LNCAP (cell line): ENCODE results near the gene MED8.
A peak's percentile ranks its signal among the peaks of the same experiment; 100 is the strongest.

ENCODE experiments used
- CTCF ChIP-seq: fragments of 450-650 bp; IDR thresholded peaks from 2 replicates; pipeline ENCODE4 v1.5.1; 2017; ENCODE audit warnings: mild to moderate bottlenecking

Gene MED8

GRCh38 chr1:43359696-43360095 is 29.9 kb downstream of the MED8 start:
- no peak for TF ChIP-seq CTCF

- no peak for TF ChIP-seq CTCF
Observed at GRCh38 chr1:43358746-43359693, 30.6 kb downstream of the MED8 start, which contains the start of gene CDC20. CDC20 (plus strand) TSS chr1:43358981; CDS start chr1:43359216, 235 bp downstream.

GRCh38 chr1:43358121-43358745 is 31.4 kb downstream of the MED8 start:
- peak; percentile 54; the same call in 1 of the 2 replicates for TF ChIP-seq CTCF

- no peak for TF ChIP-seq CTCF
Observed at GRCh38 chr1:43357251-43357650, 32.3 kb downstream of the MED8 start.

- no peak for TF ChIP-seq CTCF
Observed at GRCh38 chr1:43354936-43355335, 34.7 kb downstream of the MED8 start.

GRCh38 chr1:43354471-43354870 is 35.1 kb downstream of the MED8 start:
- TF ChIP-seq CTCF = no peak

- no peak for TF ChIP-seq CTCF
Observed at GRCh38 chr1:43352881-43353280, 36.7 kb downstream of the MED8 start.
